NCI-H1694 (cell line): ENCODE data around the gene INSL3.

Experiments
- DNase-seq: peaks from one replicate; lab custom pipeline; 2025; lab: John Stamatoyannopoulos, UW

Gene INSL3

DNA sequence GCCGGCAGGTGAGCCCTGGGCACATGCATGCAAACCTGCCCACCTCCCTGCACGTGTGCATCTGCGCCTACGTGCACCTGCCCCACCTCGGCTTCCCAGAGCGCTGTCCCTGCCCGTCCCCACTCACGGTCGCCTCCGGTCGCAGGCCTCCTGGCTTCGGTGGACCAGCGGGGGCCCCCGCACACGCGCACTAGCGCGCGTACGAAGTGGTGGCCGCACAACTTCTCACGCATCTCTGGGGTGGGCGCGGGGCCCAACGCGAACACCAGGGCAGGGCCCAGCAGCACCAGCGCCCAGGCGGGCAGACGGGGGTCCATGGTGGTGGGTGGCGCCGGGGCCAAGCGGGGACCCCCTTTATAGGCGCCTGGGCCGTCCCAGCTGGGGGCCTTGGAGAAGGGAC, at the start of gene INSL3:
TSS of gene INSL3 (minus strand) at position 330 of the 400 bp plus-strand sequence. CDS start at position 317, 13 bp downstream.
- DNase-seq: no peak

- DNase-seq: no peak
Observed at GRCh38 chr19:17869114-17869608, 47.8 kb upstream of the INSL3 start.

DNA sequence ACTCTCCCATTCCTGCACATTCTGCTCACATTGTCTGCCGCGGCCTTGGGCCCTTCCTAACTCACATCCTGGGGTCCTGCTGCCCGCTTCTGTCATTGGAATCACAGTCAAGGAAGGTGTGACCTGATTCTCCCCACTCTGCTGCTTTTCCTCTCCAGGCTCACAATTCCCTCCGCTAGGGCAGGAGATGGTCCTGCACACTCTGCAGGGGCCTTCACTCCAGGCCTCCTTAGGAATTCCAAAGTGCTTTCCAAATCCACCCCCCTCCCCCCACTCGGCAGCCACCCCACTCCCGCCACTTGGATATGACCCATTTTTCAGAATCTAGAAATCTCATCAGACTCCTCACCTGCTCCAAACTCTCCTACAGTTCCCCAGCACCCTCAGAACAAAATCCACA, 47.4 kb upstream of the INSL3 start:
- no peak for DNase-seq

GRCh38 chr19:17866964-17867486, 45.7 kb upstream of the INSL3 start:
- no peak for DNase-seq

DNA sequence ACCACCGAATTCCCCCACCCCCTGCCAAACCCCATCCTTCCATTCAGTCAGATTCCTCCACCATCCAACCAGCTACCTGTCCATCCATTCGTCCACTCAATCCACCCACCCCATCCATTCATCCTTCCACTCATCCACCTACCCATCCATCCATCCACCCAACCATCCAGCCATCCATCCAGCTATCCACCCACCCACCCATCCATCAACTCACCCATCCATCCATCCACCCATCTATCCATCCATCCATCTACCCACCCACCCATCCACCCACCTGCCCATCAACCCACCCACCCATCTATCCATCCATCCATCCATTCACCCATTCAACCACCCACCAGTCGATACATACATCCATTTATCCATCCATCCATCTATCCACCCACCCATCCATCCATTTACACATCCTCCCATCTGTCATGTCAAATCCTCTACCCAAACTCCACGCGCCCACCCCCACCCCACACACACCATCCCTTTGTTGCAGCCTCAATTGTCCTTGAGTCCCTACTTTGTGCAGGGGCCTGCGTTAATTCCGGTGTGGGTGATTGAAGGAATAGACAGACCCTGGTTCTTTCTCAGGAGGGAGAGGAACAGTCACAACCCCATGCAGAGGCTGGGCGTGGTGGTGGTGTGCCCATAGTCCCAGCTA, 45.1 kb upstream of the INSL3 start:
- no peak for DNase-seq

DNA sequence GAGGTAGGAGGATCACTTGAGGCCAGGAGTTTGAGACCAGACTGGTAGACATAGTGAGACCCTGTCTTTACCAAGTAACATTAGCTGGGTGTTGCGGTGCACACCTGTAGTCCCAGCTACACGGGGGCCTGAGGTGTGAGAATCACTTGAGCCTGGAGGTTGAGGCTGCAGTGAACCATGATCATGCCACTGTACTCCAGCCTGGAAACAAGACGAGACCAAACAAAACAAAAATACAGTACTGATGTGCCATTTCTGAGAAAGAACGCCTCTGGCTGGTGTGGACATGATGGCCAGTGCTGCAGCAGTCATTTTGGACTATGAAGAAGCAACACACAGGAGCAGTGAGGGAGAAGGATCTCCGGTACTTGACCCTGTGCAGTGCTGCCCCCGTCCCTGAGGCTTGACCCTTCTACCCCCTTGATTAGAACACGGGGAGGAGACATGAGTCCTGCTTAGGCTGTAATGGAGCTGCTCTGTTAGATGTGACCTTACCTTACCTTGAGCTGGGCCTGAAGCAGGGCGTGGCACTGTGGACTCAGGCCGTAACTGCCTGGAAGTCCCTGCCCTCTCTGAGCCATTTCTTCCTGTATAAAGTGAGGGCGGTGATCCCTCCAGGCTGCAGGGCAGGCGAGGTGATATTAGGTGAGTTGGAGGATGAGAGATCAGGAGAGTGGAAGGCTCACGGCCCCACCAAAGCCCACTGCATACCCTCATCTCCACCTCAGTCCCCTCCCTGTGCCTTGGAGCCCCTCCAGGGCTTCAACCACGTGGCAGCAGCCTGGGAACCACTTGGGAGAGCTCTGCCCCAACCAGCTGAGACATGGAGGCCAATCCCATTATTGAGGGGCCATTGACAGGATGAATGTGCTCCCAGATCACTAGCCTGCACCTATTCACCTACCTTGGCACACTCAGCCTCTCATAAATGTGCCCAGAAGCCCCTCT, 44.3 kb upstream of the INSL3 start:
- no peak for DNase-seq

GRCh38 chr19:17863520-17864182, 42.3 kb upstream of the INSL3 start:
- no peak for DNase-seq

- no peak for DNase-seq
Observed at GRCh38 chr19:17862711-17863519, 41.6 kb upstream of the INSL3 start.

DNA sequence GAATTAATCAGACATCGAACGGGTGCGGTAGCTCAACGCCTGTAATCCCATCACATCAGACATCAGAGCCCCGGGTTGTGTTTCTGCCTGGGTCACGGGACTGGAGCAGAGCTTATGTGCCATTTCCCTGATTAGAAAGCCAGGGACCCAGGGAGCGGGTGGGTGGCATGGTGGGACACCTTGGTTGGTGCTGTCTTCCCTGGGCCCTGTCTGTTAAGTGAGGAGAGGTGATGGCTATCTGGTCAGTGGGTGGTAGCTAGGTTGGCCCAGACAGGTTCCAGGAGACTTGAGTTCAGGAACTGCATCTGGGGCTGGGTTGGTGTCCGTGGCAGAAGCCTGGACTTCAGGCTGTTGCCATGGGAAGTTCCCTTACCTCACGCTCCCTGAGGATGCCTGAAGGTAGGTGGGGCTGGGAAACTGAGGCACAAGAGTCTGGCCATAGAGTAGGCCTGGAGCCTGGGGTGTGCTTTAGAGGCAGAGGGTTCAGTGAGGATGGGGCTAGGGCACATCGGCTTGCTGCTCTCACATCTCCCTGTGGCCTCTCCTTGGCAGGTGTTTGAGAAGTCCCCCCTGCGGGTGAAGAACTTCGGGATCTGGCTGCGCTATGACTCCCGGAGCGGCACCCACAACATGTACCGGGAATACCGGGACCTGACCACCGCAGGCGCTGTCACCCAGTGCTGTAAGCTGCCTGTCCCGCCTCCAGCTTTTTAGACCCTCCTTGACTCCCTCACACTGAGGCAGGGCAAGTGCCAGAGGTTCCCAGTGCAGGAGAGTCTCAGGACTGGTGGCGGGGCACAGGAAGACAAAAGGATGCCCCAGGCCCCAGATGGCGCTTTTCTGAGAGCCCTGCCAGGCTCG, 40.5 kb upstream of the INSL3 start:
- no peak for DNase-seq

- no peak for DNase-seq
Observed at GRCh38 chr19:17860993-17861360, 39.7 kb upstream of the INSL3 start.

- no peak for DNase-seq
Observed at GRCh38 chr19:17860331-17860992, 39.1 kb upstream of the INSL3 start.

DNA sequence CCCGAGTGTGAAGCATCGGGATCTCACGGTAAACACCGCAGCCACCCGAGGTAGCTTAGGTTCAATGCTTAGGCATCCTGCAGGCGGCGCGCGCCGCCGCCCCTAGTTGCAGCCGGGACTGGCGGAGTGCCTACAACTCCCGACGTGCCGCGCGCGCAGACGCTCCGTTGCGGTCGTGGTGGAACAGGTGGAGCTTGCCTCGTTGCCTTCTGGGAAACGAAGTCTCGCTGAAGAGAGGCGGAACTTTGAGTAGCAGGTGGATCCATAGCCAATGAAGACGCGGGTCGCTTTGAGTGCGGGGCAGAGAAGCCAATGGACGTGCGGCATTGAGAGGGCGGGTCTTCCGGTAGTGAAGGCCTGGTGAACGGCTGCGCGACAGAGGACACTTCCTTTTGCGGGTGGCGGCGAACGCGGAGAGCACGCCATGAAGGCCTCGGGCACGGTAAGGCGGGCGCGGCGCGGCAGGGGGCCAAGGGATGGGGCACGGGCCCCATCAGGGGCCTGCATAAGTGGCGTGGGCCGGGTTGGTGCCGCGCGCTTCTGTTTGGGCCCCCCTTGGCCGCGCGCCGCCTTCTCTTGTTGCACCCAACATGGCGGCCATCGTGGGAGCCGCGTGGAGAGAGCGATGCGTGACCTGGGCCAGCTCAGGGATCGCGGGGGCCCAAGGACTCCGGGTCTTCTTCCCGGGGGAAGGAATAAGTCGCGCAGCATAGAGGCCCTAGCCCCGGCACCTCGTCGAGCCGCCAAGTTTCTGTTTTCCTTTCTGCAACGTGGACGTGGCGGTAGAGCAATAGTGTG, 38.4 kb upstream of the INSL3 start, which contains the start of gene RPL18A:
TSS of gene RPL18A (plus strand) at position 378 of the 798 bp plus-strand sequence. CDS start at position 425, 47 bp downstream.
- DNase-seq: peak; percentile 96

- DNase-seq: peak; percentile 63
Observed at GRCh38 chr19:17855280-17856152, 34.2 kb upstream of the INSL3 start.

- no peak for DNase-seq
Observed at GRCh38 chr19:17854061-17854460, 32.7 kb upstream of the INSL3 start.

- DNase-seq: no peak
Observed at GRCh38 chr19:17848595-17849292, 27.4 kb upstream of the INSL3 start.

- no peak for DNase-seq
Observed at GRCh38 chr19:17847538-17848366, 26.4 kb upstream of the INSL3 start, which contains the start of gene JAK3. Gene JAK3 (minus strand): TSS chr19:17847982. CDS start chr19:17844417, 3,565 bp downstream.
